HCT116 (cell line): ENCODE data around the gene SH3YL1. TPM values are rescaled to one million over a fixed set of nuclear protein-coding genes. Genes with fewer than 3 reads are reported as not detected.

Source experiments
- ATAC-seq: fragments of 200-7000 bp; cut with Tn5 transposase; 2 replicates; pipeline ENCODE4 v1.9.1; 2020; ENCODE audit warnings: mild to moderate bottlenecking, moderate library complexity
- BruUV-seq: library from RNA; stranded (reverse); fragments of 400-500 nt; replicated peaks from 2 replicates; lab custom pipeline; 2021; lab: Mats Ljungman, UMichigan
- CTCF ChIA-PET: fragments of 300-600 bp; sonication (Branson Sonifier 250); formaldehyde crosslinking; loops from one replicate; lab custom pipeline; 2021; ENCODE audit warnings: antibody characterized with exemption; lab: Charles Lee
- POLR2A ChIA-PET: fragments of 300-600, 350-600 bp; sonication (Branson Sonifier 250); formaldehyde crosslinking; loops from one replicate; lab custom pipeline; 2021; ENCODE audit warnings: antibody characterized with exemption; lab: Charles Lee
- RAD21 ChIA-PET, 2 experiments: fragments of 300-600 bp; sonication (Branson Sonifier 250); formaldehyde crosslinking; loops; one replicate each; lab custom pipeline; 2023; ENCODE audit warnings: low total read pairs in 2 of 2; ENCODE audit not compliant: uncharacterized antibody in 2 of 2, unreplicated experiment in 2 of 2, low non-redundant PET in 1 of 2; lab: Charles Lee
- DNase-seq: peaks from one replicate; pipeline ENCODE4 v3.0.0-alpha.2; 2010; ENCODE audit warnings: low read depth, low spot score
- H2AFZ ChIP-seq: fragments of 200-600 bp; shearing (Covaris generic), sonication (generic); 2 replicates; pipeline ENCODE4 v1.6.1; 2017; ENCODE audit warnings: low read depth, mixed run types, mixed read lengths, antibody characterized with exemption, low read length; ENCODE audit not compliant: poor library complexity, severe bottlenecking
- H3K27ac ChIP-seq: 2 replicates; pipeline ENCODE4 v1.5.1; 2012; ENCODE audit warnings: low read depth, low read length
- H3K27me3 ChIP-seq: fragments of 200-600 bp; sonication (generic); 2 replicates; pipeline ENCODE4 v1.6.1; 2016; ENCODE audit warnings: mixed run types, low read length, mixed read lengths; ENCODE audit not compliant: insufficient read depth
- H3K36me3 ChIP-seq, 2 experiments: fragments of 200-500 bp in 1 of 2; fragments of 200-600 bp in 1 of 2; sonication (Bioruptor generic) in 1 of 2; sonication (generic) in 1 of 2; 2 replicates each; pipeline versions ENCODE4 v1.5.1 to v1.6.1; 2014 to 2016; ENCODE audit warnings: low read length in 2 of 2, inconsistent platforms in 1 of 2, mixed read lengths in 1 of 2, mixed run types in 1 of 2; ENCODE audit not compliant: insufficient read depth in 2 of 2, control insufficient read depth in 1 of 2
- H3K4me1 ChIP-seq, 2 experiments: fragments of 200-600 bp in 1 of 2; sonication (generic) in 1 of 2; 2 replicates each; pipeline versions ENCODE4 v1.5.1 to v1.6.1; 2012 to 2017; ENCODE audit warnings: low read length in 2 of 2, inconsistent platforms in 1 of 2, mild to moderate bottlenecking in 1 of 2, mixed read lengths in 1 of 2, mixed run types in 1 of 2, moderate library complexity in 1 of 2; ENCODE audit not compliant: insufficient read depth in 2 of 2, control insufficient read depth in 1 of 2
- H3K4me2 ChIP-seq: fragments of 200-600 bp; sonication (generic); 2 replicates; pipeline ENCODE4 v1.6.1; 2017; ENCODE audit warnings: mixed run types, low read length, mixed read lengths
- H3K4me3 ChIP-seq, 2 experiments: fragments of 200-600 bp in 1 of 2; sonication (generic) in 1 of 2; replicated peaks in 1 of 2; 2 replicates each; pipeline ENCODE4 v1.5.1; 2011 to 2016; ENCODE audit warnings: low read length in 2 of 2, control low read depth in 1 of 2, low read depth in 1 of 2, mild to moderate bottlenecking in 1 of 2, mixed read lengths in 1 of 2, mixed run types in 1 of 2
- H3K79me2 ChIP-seq: fragments of 200-600 bp; sonication (generic); 2 replicates; pipeline ENCODE4 v1.6.1; 2017; ENCODE audit warnings: mild to moderate bottlenecking, mixed run types, low read length, moderate library complexity, mixed read lengths; ENCODE audit not compliant: insufficient read depth
- H3K9ac ChIP-seq: fragments of 200-600 bp; sonication (generic); 2 replicates; pipeline ENCODE4 v1.6.1; 2016; ENCODE audit warnings: low read length, mixed read lengths
- H3K9me2 ChIP-seq: fragments of 200-600 bp; sonication (generic), shearing (Covaris generic); 2 replicates; pipeline ENCODE4 v1.6.1; 2017; ENCODE audit warnings: mixed run types, mild to moderate bottlenecking, moderate library complexity; ENCODE audit not compliant: insufficient read depth
- H3K9me3 ChIP-seq, 2 experiments: fragments of 200-500 bp in 1 of 2; fragments of 200-600 bp in 1 of 2; sonication (Bioruptor generic) in 1 of 2; sonication (generic) in 1 of 2; 2 replicates each; pipeline ENCODE4 v1.6.1; 2014 to 2017; ENCODE audit warnings: low read length in 2 of 2, mixed read lengths in 2 of 2, inconsistent platforms in 1 of 2, low read depth in 1 of 2, mild to moderate bottlenecking in 1 of 2, mixed run types in 1 of 2, moderate library complexity in 1 of 2; ENCODE audit not compliant: control insufficient read depth in 1 of 2, insufficient read depth in 1 of 2
- H4K20me1 ChIP-seq: fragments of 200-600 bp; sonication (generic), shearing (Covaris generic); 2 replicates; pipeline ENCODE4 v1.6.1; 2017; ENCODE audit warnings: mixed run types, mild to moderate bottlenecking, moderate library complexity; ENCODE audit not compliant: insufficient read depth
- CEBPB ChIP-seq: IDR thresholded peaks from 2 replicates; pipeline ENCODE4 v1.6.1; 2012; ENCODE audit warnings: low read depth
- EZH2 ChIP-seq: fragments of 200-600 bp; sonication (generic); IDR thresholded peaks from 2 replicates; pipeline ENCODE4 v1.6.1; 2017; ENCODE audit warnings: antibody characterized with exemption, mixed run types
- FOSL1 ChIP-seq: IDR thresholded peaks from 2 replicates; pipeline ENCODE4 v1.6.1; 2012; ENCODE audit warnings: low read depth
- JUND ChIP-seq: IDR thresholded peaks from 2 replicates; pipeline ENCODE4 v1.6.1; 2012
- POLR2A ChIP-seq: IDR thresholded peaks from 2 replicates; pipeline ENCODE4 v1.7.0; 2011; ENCODE audit warnings: borderline replicate concordance; ENCODE audit not compliant: insufficient read depth, insufficient read length; ENCODE audit errors: extremely low read depth
- RAD21 ChIP-seq: IDR thresholded peaks from 2 replicates; pipeline ENCODE4 v1.6.1; 2012; ENCODE audit warnings: low read depth, mild to moderate bottlenecking
- REST ChIP-seq: IDR thresholded peaks from 2 replicates; pipeline ENCODE4 v1.6.1; 2012; ENCODE audit warnings: low read depth
- SP1 ChIP-seq: IDR thresholded peaks from 2 replicates; pipeline ENCODE4 v1.6.1; 2012; ENCODE audit warnings: low read depth
- TCF7L2 ChIP-seq: IDR thresholded peaks from 2 replicates; pipeline ENCODE4 v1.7.0; 2011; ENCODE audit warnings: borderline replicate concordance, inconsistent platforms; ENCODE audit not compliant: insufficient read depth, insufficient read length; ENCODE audit errors: extremely low read depth
- ZBTB33 ChIP-seq: IDR thresholded peaks from 2 replicates; pipeline ENCODE4 v1.6.1; 2011; ENCODE audit warnings: mild to moderate bottlenecking, low read length, moderate library complexity; ENCODE audit not compliant: insufficient replicate concordance; ENCODE audit errors: extremely low read depth
- ZFX ChIP-seq: fragments of 450-650 bp; IDR thresholded peaks from 2 replicates; pipeline ENCODE4 v1.6.1; 2017
- ZNF274 ChIP-seq: fragments of 200-500 bp; sonication (Bioruptor generic); IDR thresholded peaks from 2 replicates; pipeline ENCODE4 v1.6.1; 2014; ENCODE audit warnings: mild to moderate bottlenecking, low read depth, low read length, inconsistent platforms
- intact Hi-C: fragments of 100-400 bp; cut with micrococcal nuclease; formaldehyde crosslinking; loops from 2 replicates; pipeline ENCODE4 v1.10.0; 2022
- total RNA-seq: library from RNA; stranded (reverse); gene quantifications from one replicate; pipeline ENCODE4 v1.2.1, GENCODE V29; 2021; ENCODE audit not compliant: unreplicated experiment

Gene SH3YL1
- total RNA-seq, 1 experiment from 2014 or later, result 32.8 TPM

DNA sequence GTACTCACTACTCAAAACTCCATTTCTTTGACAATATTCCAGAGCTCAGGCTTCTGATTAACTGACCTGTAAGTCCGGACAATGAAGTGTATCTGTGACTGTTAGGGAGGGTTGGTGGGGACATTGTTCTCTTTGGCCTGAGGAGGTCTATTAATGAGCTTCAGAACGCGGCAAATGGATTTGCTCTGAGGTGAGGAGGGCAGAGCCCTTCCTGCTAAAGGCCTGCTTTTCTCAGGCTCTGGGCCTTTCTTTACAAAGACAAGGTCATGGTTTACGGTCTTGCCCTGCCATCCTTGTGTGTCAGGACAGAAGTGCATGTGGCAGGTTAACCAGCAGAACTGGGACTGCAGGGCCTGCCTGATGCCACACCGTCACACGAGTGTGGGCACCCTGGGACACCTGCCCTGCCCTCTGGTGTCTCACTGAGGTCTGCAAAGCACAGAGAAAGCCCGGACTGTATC is 16.8 kb upstream of the SH3YL1 start:
- H3K79me2 ChIP-seq, result peaks cover 44% of the 10 kb centered on the region
- H3K9me2 ChIP-seq, result no peaks in the 10 kb centered on the region
- no peak for ATAC-seq
- DNase-seq, result no peak
- RAD21 ChIA-PET, result no interaction called here
- no peaks in the 10 kb centered on the region for H3K27me3 ChIP-seq
- intact Hi-C loops, result no loop called here
- no peak overlapping the region for H3K27ac ChIP-seq
- H3K4me2 ChIP-seq, result no peak overlapping the region
- CTCF ChIA-PET, result no interaction called here
- POLR2A ChIA-PET, result no interaction called here
- H3K36me3 ChIP-seq, result peaks cover 38 to 49% of the 10 kb centered on the region in 2 experiments
- no peaks in the 10 kb centered on the region for H3K4me1 ChIP-seq
- H3K9ac ChIP-seq, result no peak overlapping the region
- 0 out of 2 replicates have a peak, but pooled peaks cover 2% of the 10 kb centered on the region for H4K20me1 ChIP-seq
- H2AFZ ChIP-seq, result no peak overlapping the region
- no peaks in the 10 kb centered on the region for H3K9me3 ChIP-seq
- no TSS peak for BruUV-seq
- TF ChIP-seq CEBPB (no peak), FOSL1 (no peak), RAD21 (no peak), POLR2A (no peak), ZFX (no peak), JUND (no peak), ZBTB33 (no peak), SP1 (no peak), ZNF274 (no peak), EZH2 (no peak), REST (no peak), TCF7L2 (no peak)
- TF ChIP-seq, all 23 proteins: peak for 0
- no peak overlapping the region for H3K4me3 ChIP-seq
